D721Med (cell line): ENCODE measurements around the gene CFAP97D2.

Experiments
- DNase-seq: peaks from one replicate; pipeline ENCODE4 v3.0.0; 2011; ENCODE audit warnings: low spot score; ENCODE audit not compliant: insufficient read length
- FAIRE-seq: peaks from 2 replicates; lab custom pipeline; 2011; peaks lifted over from hg19 to GRCh38; lab: Jason Lieb, UNC
- TF ChIP-seq, protein P1 (sequence below): IDR thresholded peaks from 2 replicates; pipeline ENCODE4 v1.5.1; 2012; ENCODE audit warnings: mild to moderate bottlenecking, control low read depth; ENCODE audit not compliant: insufficient read depth; ENCODE audit errors: missing control alignments

Gene CFAP97D2

DNA sequence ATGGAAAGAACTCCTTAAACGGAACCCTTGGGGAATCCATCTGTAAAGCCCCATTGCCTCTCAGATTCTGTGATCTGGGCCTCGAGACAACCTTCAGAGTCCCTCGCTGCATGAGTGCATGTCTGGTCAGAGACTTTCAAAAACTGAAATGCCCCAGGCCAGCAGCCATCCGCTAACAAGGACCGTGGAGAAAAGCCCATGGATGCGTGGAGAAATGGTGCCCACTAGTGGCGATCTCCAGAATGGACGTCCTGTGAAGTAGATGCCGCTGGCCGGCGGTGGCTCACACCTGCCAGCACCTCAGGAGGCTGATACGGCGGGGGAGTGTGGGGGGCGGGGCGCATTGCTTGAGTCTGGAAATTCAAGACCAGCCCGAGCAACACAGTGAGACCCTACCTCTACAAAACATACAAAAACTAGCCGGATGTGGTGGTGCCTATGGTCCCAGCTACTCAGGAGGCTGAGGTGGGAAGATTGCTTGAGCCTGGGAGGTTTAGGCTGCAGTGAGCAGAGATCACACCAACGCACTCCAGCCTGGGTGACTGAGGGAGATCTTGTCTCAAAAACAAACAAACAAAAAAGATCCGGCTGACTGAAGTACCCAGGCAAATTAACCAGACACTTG, 47.8 kb downstream of the CFAP97D2 start:
- peak; percentile 54 for DNase-seq
- TF ChIP-seq, protein P1, sequence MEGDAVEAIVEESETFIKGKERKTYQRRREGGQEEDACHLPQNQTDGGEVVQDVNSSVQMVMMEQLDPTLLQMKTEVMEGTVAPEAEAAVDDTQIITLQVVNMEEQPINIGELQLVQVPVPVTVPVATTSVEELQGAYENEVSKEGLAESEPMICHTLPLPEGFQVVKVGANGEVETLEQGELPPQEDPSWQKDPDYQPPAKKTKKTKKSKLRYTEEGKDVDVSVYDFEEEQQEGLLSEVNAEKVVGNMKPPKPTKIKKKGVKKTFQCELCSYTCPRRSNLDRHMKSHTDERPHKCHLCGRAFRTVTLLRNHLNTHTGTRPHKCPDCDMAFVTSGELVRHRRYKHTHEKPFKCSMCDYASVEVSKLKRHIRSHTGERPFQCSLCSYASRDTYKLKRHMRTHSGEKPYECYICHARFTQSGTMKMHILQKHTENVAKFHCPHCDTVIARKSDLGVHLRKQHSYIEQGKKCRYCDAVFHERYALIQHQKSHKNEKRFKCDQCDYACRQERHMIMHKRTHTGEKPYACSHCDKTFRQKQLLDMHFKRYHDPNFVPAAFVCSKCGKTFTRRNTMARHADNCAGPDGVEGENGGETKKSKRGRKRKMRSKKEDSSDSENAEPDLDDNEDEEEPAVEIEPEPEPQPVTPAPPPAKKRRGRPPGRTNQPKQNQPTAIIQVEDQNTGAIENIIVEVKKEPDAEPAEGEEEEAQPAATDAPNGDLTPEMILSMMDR = peak; percentile 90
- FAIRE-seq = no peak

DNA sequence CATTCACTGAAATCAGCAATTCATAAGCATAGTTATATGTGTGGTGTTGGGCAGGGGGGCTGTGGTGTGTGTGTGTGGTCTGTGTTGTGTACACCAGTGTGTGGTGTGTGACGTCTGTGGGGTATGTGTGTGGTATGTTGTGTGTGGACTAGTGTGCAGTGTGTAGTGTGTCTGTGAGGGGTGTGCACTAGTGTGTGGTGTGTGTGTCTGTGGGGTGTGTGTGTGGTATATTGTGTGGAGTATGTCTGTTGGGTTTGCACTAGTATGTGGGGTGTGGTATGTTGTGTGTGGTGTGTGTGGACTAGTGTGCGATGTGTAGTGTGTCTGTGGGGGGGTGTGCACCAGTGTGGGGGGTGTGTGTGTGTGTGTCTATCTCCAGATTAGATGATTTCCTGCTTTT, 48.5 kb downstream of the CFAP97D2 start:
- no peak for FAIRE-seq
- DNase-seq = no peak
- TF ChIP-seq, protein P1 = no peak

DNA sequence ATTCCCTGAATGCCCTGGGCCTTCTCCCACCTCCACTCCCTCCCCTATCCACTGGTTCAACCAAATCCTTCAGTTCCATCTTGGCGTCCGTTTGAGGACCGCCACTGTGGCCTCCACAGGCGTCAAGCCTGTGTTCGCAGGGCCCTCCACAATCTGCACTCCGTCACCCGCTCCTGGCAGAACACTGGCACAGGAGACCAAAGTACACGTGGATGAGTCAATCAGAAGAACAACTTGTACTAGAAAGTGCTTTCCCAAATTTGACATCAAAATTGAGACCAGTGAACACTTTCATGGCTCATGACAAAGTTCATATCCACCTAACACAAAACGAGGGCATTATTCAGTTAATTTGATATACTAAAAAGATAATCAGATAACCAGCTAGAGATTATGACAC, 49.1 kb downstream of the CFAP97D2 start:
- no peak for DNase-seq
- TF ChIP-seq, protein P1 = no peak
- no peak for FAIRE-seq

DNA sequence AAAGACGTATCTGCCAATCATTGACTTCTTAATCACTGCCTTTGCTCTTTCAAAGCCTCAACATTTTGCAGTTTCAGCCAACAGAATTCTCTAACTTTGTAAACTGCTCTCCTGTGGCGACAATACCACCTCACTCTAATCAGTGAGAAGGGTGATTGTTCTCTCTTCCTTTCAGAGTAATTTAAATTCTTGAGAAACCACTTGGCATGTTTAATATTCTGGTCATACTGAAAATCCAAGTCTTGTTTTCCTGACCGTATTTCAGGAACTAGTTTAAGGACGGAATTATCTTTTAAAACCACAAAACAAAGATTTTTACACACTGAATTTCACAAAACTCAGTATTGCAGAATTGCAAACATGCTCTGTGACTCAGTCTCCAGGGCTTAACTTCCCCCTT, 50.4 kb downstream of the CFAP97D2 start:
- DNase-seq (no peak), FAIRE-seq (no peak)
- TF ChIP-seq, protein P1 = no peak

DNA sequence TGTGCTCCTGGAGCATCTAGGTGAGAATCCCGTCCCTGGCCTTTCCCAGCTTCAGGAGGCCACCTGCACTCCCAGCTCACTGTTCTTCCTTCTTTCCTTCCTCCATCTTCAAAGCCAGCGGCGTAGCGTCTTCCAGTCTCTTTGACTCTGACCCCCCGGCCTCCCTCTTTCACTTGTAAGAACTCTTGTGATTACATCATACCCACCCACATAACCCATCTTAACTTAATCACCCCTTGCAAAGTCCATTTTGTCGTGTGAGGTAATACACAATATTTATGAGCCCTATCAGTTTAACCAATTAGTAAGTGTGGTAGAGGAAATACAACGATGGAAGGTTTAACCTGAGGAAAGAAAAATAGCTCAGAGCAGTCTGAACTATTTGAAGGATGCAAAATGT, 51.1 kb downstream of the CFAP97D2 start:
- TF ChIP-seq, protein P1 = no peak
- FAIRE-seq (no peak), DNase-seq (no peak)

DNA sequence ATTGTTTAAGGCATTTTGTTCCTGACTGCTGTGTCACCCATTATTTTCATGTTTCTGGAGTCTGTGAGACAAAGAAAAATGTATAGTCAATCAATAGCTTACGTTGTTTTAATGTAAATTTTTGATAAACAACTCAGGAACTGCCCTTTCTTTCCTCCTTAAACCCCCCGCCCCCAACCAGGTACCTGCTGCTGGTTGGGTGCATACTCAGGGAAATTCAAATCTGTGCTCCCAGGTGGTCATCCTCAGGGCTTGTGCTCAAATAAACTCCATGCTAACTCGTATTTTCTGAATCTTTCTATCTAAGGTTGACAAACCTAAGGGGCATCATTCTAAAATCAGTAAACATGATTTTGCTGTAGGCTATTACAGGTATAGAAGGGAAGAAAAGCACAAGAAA, 51.5 kb downstream of the CFAP97D2 start:
- DNase-seq = no peak
- no peak for FAIRE-seq
- TF ChIP-seq, protein P1 = no peak

DNA sequence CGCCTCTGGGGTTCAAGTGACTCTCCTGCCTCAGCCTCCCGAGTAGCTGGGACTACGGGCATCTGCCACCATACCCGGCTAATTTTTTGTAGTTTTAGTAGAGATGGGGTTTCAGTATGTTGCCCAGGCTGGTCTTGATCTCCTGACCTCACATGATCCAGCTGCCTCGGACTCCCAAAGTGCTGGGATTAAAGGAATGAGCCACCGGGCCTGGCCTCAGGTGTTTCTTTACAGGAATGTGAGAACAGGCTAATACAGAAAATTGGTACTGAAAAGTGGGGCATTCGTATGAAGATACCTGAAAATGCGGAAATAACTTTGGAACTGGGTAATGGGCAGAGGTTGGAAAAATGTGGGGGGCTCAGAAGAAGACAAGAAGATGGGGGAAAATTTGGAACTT, 52.8 kb downstream of the CFAP97D2 start:
- DNase-seq (no peak), FAIRE-seq (no peak)
- TF ChIP-seq, protein P1 = no peak
